GM10847 (cell line): ENCODE measurements around the gene MPPED1.

ENCODE experiments used
- POLR2A ChIP-seq: IDR thresholded peaks from 2 replicates; pipeline ENCODE4 v1.6.1; 2011; ENCODE audit not compliant: insufficient read length; ENCODE audit errors: extremely low read depth

Gene MPPED1, protein sequence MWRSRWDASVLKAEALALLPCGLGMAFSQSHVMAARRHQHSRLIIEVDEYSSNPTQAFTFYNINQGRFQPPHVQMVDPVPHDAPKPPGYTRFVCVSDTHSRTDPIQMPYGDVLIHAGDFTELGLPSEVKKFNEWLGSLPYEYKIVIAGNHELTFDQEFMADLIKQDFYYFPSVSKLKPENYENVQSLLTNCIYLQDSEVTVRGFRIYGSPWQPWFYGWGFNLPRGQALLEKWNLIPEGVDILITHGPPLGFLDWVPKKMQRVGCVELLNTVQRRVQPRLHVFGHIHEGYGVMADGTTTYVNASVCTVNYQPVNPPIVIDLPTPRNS

DNA sequence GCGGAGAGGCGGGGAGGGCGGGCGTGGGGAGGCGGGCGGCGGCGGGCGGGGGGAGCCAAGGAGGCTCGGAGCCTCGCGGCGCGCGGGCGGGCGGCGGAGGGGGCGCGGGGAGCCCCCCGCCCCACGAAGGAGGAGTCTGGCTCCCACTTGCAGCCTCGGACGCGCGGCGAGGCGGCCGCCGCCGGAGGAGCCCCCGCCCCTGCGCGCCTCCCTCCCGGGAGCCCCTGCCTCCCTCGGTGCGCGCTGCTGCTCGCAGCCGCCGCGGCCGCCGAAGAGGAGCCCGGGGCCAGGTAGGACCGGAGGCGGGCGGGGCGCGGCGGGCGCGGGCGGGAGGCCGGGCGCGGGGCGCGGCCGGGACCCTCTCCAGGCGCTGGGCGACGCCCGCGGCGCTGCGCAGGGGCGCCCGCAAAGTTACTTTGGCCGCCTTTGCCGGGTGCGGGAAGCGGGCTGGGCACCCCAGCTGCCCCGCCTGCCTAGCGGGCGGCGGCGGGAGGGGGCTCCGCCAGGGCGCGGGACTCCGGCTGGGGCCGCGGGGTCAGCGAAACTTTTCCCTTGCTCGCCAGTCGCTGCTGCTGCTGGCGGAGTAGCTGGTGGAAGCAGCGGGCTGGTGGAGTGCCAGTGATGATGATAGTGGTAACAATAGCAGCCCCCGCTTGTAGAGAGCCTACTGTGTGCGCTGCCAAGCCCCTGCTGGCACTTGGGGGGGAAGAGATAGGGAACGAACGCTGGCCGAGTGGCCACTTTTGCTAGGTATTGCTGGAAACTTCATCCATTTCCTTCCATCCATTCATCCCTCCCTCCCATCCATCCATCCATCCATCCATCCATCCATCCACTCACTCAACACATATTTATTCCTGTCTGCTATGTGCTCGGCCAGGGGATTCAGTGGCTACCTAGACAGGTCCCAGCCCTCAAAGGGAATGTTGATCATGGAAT lies at the start of gene MPPED1:
Gene MPPED1 (plus strand): TSS at position 146 of the 939 bp plus-strand sequence. CDS start 12,972 bp downstream, outside the sequence.
- no peak for TF ChIP-seq POLR2A

- TF ChIP-seq POLR2A: no peak
Measured at GRCh38 chr22:43363315-43364168, 48.3 kb upstream of the MPPED1 start.

- TF ChIP-seq POLR2A: no peak
Measured at GRCh38 chr22:43364169-43364435, 47.7 kb upstream of the MPPED1 start.

- no peak for TF ChIP-seq POLR2A
Measured at GRCh38 chr22:43365715-43366440, 45.9 kb upstream of the MPPED1 start.

- no peak for TF ChIP-seq POLR2A
Measured at GRCh38 chr22:43370036-43370435, 41.8 kb upstream of the MPPED1 start.

DNA sequence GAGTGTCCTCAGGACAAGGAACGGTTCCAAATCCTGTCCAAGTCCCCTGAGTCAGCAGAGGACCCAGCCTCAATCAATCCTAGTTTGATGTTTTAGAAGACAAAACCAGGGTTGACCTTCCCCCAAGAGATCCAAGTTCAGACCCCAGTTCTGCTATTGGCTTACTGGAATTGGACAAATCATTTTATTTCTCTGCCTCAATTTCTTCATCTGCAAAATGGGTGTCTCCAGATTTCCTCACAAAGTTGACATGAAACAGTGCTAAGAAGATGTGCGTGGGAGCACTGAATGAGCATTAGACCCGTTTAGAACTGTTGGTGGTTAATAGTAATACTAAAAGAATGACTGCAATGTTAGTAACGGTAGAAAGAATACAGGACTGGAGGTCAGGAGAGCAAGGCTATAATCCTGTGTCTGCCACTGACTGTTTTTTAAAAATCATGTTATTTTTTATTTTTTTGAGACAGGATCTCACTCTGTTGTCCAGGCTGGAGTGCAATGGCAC lies 35.8 kb upstream of the MPPED1 start:
- TF ChIP-seq POLR2A: no peak

- no peak for TF ChIP-seq POLR2A
Measured at GRCh38 chr22:43376765-43377547, 34.9 kb upstream of the MPPED1 start.

GRCh38 chr22:43377548-43377895 lies 34.3 kb upstream of the MPPED1 start:
- TF ChIP-seq POLR2A: no peak

DNA sequence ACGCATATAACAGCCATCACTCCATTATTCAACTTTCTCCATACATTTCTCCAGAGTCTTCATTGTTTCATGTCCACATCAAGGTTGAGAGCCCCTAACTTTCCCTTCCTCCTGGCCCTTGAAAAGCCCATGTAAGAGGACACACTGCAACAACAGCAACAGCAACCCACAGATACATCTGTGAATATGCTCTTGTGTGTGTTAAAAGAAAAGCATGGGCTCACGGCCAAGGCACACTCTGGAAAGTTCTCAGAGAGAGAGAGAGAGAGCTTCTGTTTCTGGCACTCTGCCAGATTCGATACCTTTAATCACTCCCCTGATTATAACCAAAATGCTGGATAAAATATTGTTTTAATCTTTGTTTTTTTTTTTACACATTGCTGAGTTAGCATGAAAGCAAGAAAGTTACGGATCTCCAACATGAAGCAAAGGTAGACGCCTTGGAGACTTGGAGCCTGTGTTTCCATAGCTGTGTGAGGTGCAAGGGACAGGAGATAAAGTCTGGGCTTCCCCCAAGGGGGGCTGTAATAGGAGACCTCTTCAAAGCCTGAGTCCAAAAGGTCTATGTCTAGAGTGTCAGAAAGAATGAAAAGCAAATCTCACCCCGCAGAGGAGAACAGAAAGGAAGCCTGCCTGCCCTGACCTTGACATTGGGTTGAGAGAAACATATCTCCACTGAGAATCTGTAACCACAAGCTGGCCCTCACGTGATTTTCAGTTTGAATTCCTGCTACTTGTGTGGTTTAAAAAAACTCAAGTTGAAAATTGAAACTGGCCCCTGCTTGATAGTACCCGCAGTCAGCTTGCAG lies 33.7 kb upstream of the MPPED1 start:
- no peak for TF ChIP-seq POLR2A

GRCh38 chr22:43381693-43382092 lies 30.1 kb upstream of the MPPED1 start:
- no peak for TF ChIP-seq POLR2A

GRCh38 chr22:43384863-43385262 lies 27.0 kb upstream of the MPPED1 start:
- no peak for TF ChIP-seq POLR2A

DNA sequence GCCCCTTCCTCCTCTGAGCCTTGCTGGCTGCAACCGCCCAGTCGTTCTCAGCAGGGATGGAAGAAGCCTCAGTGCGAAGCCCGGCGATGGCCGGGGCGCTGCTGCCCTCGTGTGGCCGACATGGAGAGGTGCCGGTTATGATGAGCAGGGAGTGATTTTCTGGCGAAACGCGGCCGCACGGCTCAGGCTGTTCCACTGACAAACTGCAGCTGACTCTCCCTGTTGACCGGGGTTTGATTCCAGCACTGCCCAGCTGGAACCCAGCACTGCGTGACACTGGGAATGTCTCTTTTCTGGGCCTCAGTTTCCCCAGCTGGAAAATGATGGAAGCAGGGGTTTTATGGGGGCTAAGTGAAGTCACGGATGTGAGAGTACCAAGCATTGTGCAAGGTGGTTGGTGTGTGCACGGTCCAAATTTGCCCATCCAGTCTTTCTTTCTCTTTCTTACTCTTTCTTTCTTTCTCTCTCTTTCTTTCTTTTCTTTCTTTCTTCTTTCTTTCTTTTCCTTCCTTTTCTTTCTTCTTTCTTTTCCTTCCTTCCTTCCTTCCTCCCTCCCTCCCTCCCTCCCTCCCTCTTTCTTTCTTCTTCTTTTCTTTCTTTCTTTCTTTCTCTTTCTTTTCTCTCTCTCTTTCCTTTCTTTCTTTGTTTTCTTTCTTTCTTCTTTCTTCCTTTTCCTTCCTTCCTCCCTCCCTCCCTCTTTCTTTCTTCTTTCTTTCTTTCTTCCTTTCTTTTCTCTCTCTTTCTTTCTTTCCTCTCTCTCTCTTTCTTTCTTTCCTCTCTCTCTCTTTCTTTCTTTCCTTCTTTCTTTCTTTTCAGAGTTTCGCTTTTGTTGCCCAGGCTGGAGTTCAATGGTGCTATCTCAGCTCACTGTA lies 25.8 kb upstream of the MPPED1 start:
- TF ChIP-seq POLR2A: no peak
